GM12878 (cell line): ENCODE results near the gene HTR7. TPM values are rescaled to one million over a fixed set of nuclear protein-coding genes. Genes with fewer than 3 reads are reported as not detected.

Source experiments
- ATAC-seq: fragments of 200-7000 bp; cut with Tn5 transposase; 3 replicates; pipeline ENCODE4 v1.9.1; 2020; ENCODE audit warnings: mild to moderate bottlenecking, moderate library complexity
- BruUV-seq: library from RNA; stranded (reverse); fragments of 400-500 nt; replicated peaks from 2 replicates; lab custom pipeline; 2021; lab: Mats Ljungman, UMichigan
- CTCF ChIA-PET: fragments of 300-600 bp; sonication (Branson Sonifier 250); formaldehyde crosslinking; extraction: SDS; loops from one replicate; lab custom pipeline; 2021; ENCODE audit warnings: inconsistent platforms; lab: Yijun Ruan, JAX
- POLR2A ChIA-PET: fragments of 350-600 bp; formaldehyde crosslinking; extraction: SDS; loops from one replicate; lab custom pipeline; 2021; ENCODE audit warnings: inconsistent platforms; lab: Charles Lee
- RAD21 ChIA-PET: fragments of 300-600 bp; sonication (Branson Sonifier 250); formaldehyde crosslinking; loops from one replicate; lab custom pipeline; 2023; ENCODE audit warnings: antibody characterized with exemption; ENCODE audit not compliant: unreplicated experiment; lab: Charles Lee
- SMC1A ChIA-PET: fragments of 300-600 bp; sonication (Branson Sonifier 250); formaldehyde crosslinking; loops from one replicate; lab custom pipeline; 2023; ENCODE audit not compliant: unreplicated experiment, uncharacterized antibody; lab: Charles Lee
- DNase-seq: peaks from one replicate; pipeline ENCODE4 v3.0.0-alpha.2; 2011; ENCODE audit warnings: low read depth, low spot score
- FAIRE-seq: peaks from 3 replicates; lab custom pipeline; 2011; peaks lifted over from hg19 to GRCh38; lab: Jason Lieb, UNC
- H2AFZ ChIP-seq: 2 replicates; pipeline ENCODE4 v1.6.0; 2011; ENCODE audit warnings: low read depth, low read length, control low read depth; ENCODE audit not compliant: control insufficient read depth
- H3K27ac ChIP-seq: 2 replicates; pipeline ENCODE4 v1.5.1; 2011; ENCODE audit warnings: control low read depth; ENCODE audit not compliant: control insufficient read depth, insufficient read depth
- H3K27me3 ChIP-seq, 2 experiments: replicated peaks in 1 of 2; 2 replicates each; pipeline versions ENCODE4 v1.6.0 to v1.6.1; 2011; ENCODE audit warnings: low read length in 1 of 2; ENCODE audit not compliant: control insufficient read depth in 2 of 2, insufficient read depth in 2 of 2
- H3K36me3 ChIP-seq, 2 experiments: 2 replicates each; pipeline ENCODE4 v1.5.1; 2011; ENCODE audit warnings: low read length in 1 of 2; ENCODE audit not compliant: control insufficient read depth in 2 of 2, insufficient read depth in 2 of 2
- H3K4me1 ChIP-seq: 2 replicates; pipeline ENCODE4 v1.6.1; 2011; ENCODE audit warnings: mild to moderate bottlenecking, low read length, moderate library complexity, mixed read lengths; ENCODE audit not compliant: control insufficient read depth, insufficient read depth
- H3K4me2 ChIP-seq: 2 replicates; pipeline ENCODE4 v1.6.0; 2011; ENCODE audit warnings: control low read depth; ENCODE audit not compliant: control insufficient read depth, insufficient read depth
- H3K4me3 ChIP-seq: fragments of 200-600 bp; sonication (generic); 2 replicates; pipeline ENCODE4 v1.5.1; 2016
- H3K79me2 ChIP-seq: 2 replicates; pipeline ENCODE4 v1.6.0; 2011; ENCODE audit warnings: low read length; ENCODE audit not compliant: control insufficient read depth, insufficient read depth
- H3K9ac ChIP-seq: 2 replicates; pipeline ENCODE4 v1.8.0; 2011; ENCODE audit warnings: low read length, control low read depth, mixed read lengths; ENCODE audit not compliant: control insufficient read depth, insufficient read depth
- H3K9me3 ChIP-seq: replicated peaks from 3 replicates; pipeline ENCODE4 v1.5.1; 2011; ENCODE audit warnings: mild to moderate bottlenecking, low read length; ENCODE audit not compliant: control insufficient read depth, insufficient read depth
- H4K20me1 ChIP-seq: 2 replicates; pipeline ENCODE4 v1.6.0; 2011; ENCODE audit not compliant: control insufficient read depth, insufficient read depth
- BACH1 ChIP-seq: fragments of 450-650 bp; IDR thresholded peaks from 2 replicates; pipeline ENCODE4 v1.6.1; 2017; ENCODE audit warnings: mild to moderate bottlenecking, borderline replicate concordance
- BRCA1 ChIP-seq: IDR thresholded peaks from 2 replicates; pipeline ENCODE4 v1.6.1; 2011; ENCODE audit warnings: low read depth, low read length, improper control_type of control experiment
- DPF2 ChIP-seq: fragments of 450-650 bp; IDR thresholded peaks from 2 replicates; pipeline ENCODE4 v1.6.1; 2017; ENCODE audit warnings: mild to moderate bottlenecking
- EZH2 ChIP-seq: IDR thresholded peaks from 2 replicates; pipeline ENCODE4 v1.6.1; 2012; ENCODE audit warnings: low read depth, mild to moderate bottlenecking, control low read depth, inconsistent platforms, low read length, borderline replicate concordance; ENCODE audit not compliant: control insufficient read depth
- IKZF2 ChIP-seq, 2 experiments: fragments of 450-650 bp; IDR thresholded peaks; 2 replicates each; pipeline ENCODE4 v1.6.1; 2017; ENCODE audit warnings: mild to moderate bottlenecking in 2 of 2, moderate library complexity in 2 of 2
- JUNB ChIP-seq: IDR thresholded peaks from 2 replicates; pipeline ENCODE4 v1.6.1; 2016; ENCODE audit warnings: antibody characterized with exemption, mild to moderate bottlenecking
- KLF5 ChIP-seq: fragments of 450-650 bp; IDR thresholded peaks from 2 replicates; pipeline ENCODE4 v1.6.1; 2014; ENCODE audit warnings: mild to moderate bottlenecking; ENCODE audit not compliant: partially characterized antibody
- MEF2A ChIP-seq: IDR thresholded peaks from 2 replicates; pipeline ENCODE4 v1.6.1; 2011; ENCODE audit warnings: low read depth, mild to moderate bottlenecking, low read length, moderate library complexity; ENCODE audit not compliant: insufficient read depth
- MYB ChIP-seq: fragments of 150-350 bp; IDR thresholded peaks from 2 replicates; pipeline ENCODE4 v1.6.1; 2014; ENCODE audit warnings: mild to moderate bottlenecking, low read depth, low read length, borderline replicate concordance
- RUNX3 ChIP-seq: IDR thresholded peaks from 2 replicates; pipeline ENCODE4 v1.6.1; 2012; ENCODE audit warnings: low read length, inconsistent platforms
- SIX5 ChIP-seq: IDR thresholded peaks from 2 replicates; pipeline ENCODE4 v1.6.1; 2011; ENCODE audit warnings: mild to moderate bottlenecking, low read depth, low read length, moderate library complexity; ENCODE audit not compliant: severe bottlenecking
- SMAD1 ChIP-seq: fragments of 450-650 bp; IDR thresholded peaks from 2 replicates; pipeline ENCODE4 v1.6.1; 2018; ENCODE audit warnings: mild to moderate bottlenecking, low read depth; ENCODE audit not compliant: partially characterized antibody
- SMARCA5 ChIP-seq: fragments of 450-650 bp; IDR thresholded peaks from 2 replicates; pipeline ENCODE4 v1.6.1; 2017; ENCODE audit warnings: mild to moderate bottlenecking
- SMC3 ChIP-seq: IDR thresholded peaks from 2 replicates; pipeline ENCODE4 v1.6.1; 2011; ENCODE audit warnings: low read length, improper control_type of control experiment, borderline replicate concordance
- SREBF1 ChIP-seq: IDR thresholded peaks from 2 replicates; pipeline ENCODE4 v1.6.1; 2012; ENCODE audit warnings: mild to moderate bottlenecking, low read length
- YY1 ChIP-seq: IDR thresholded peaks from 2 replicates; pipeline ENCODE4 v1.6.1; 2011; ENCODE audit warnings: low read depth, mild to moderate bottlenecking, low read length
- ZNF207 ChIP-seq: fragments of 450-650 bp; IDR thresholded peaks from 2 replicates; pipeline ENCODE4 v1.6.1; 2014; ENCODE audit warnings: antibody characterized with exemption, mild to moderate bottlenecking, borderline replicate concordance
- WGBS: methylation state at CpG from one replicate; pipeline ENCODE4 v1.1.6; 2016; ENCODE audit warnings: low lambda C conversion rate; ENCODE audit not compliant: insufficient replicate concordance, insufficient coverage; ENCODE audit errors: missing lambda C conversion rate; 5-methylcytosine and 5-hydroxymethylcytosine counted together
- in situ Hi-C: fragments of 300-500 bp; cut with MboI; formaldehyde crosslinking; loops from 9 replicates; pipeline ENCODE4 v1.14.3; 2018; ENCODE audit warnings: mixed read lengths
- intact Hi-C: fragments of 100-400 bp; cut with micrococcal nuclease; formaldehyde crosslinking; loops from one replicate; pipeline ENCODE4 v1.14.2; 2022; ENCODE audit not compliant: unreplicated experiment
- polyA plus RNA-seq, 11 experiments: library from polyadenylated mRNA; depleted of rRNA in 4 of 11; unstranded in 6 of 11; stranded (reverse) in 5 of 11; fragments of >200 nt; fragmentation: Nextera tagmentation in 4 of 11; fragmentation: Illumina TruSeq in 1 of 11; extraction: Ambion mirVana in 4 of 11; extraction: Trizol in 1 of 11; gene quantifications; 1 replicate in 1 of 11; 2 replicates in 10 of 11; pipeline versions ENCODE4 v1.2.1 to v1.2.3, GENCODE V29; 2011 to 2016; ENCODE audit warnings: inconsistent platforms in 2 of 11, missing spikeins in 2 of 11, low read depth in 1 of 11
- total RNA-seq, 4 experiments: library from RNA; depleted of rRNA in 3 of 4; stranded (reverse); fragments of >200 nt in 3 of 4; fragmentation: Illumina TruSeq in 1 of 4; extraction: Trizol in 1 of 4; gene quantifications; 2 replicates each; pipeline versions ENCODE4 v1.2.1 to v1.2.3, GENCODE V29; 2013 to 2021
- TF ChIP-seq, protein P1 (sequence below): fragments of 450-650 bp; IDR thresholded peaks from 2 replicates; pipeline ENCODE4 v1.6.1; 2017; ENCODE audit warnings: mild to moderate bottlenecking, moderate library complexity

HTR7 gene
- total and polyA plus RNA-seq, 10 of the 15 experiments (the other 5 are each of a cell fraction or from before 2014, with no cell fraction given), result 0.01 to 1.3 (median 0.06) TPM; not detected in 4

DNA sequence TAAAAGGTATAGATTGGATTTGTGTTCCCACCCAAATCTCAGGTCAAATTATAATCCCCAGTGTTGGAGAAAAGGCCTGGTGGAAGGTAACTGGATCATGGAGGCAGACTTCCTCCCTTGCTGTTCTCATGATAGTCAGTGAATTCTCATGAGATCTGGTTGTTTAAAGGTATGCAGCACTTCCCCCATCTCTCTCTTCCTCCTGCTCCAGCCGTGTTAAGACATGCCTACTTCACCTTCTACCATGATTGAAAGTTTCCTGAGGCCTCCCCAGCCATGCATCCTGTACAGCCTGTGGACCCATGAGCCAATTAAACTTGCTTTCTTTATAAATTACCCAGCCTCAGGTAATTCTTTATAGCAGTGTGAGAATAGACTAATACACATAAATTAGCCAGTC, 39.1 kb downstream of the HTR7 start (continued):
- TF ChIP-seq SMC3, result no peak
- TF ChIP-seq SMAD1, result no peak
- TF ChIP-seq BRCA1, result no peak
- no peak for TF ChIP-seq EZH2
- no peak for TF ChIP-seq MEF2A
- no peak for TF ChIP-seq JUNB
- TF ChIP-seq SMARCA5, result no peak

DNA sequence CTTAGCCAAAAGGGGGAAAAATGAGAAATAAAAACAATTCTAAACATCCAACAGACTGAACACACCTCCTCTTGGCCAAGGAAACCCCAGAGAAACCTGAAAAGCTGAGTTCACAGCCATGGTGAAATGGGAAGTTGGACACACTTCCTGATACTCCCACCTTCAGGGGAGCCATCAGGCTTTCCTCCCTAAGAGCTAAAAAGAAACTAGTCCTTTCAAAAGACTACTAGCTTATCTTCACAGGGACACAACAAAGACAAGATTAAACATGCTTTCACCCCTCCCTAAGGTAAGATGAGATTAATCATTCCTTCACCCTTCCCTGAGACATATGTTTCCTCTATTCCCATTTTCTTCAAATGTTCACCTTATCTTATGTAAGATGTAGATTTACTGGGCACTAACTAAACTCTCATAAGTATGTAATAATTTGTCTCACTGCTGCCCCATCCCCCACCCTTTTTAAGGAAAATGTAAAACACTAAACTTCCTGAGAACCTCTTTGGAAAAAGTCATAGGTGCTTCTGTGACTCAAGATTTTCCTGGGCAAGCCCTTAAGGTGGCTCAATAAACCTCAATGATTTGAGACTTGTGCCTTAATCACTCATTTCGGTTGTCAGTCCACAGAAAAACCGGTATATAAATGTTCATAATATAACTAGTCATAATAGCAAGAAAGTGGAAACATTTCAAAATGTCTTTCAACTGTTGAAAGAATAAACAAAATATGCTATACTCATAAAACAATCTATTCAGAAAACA, 40.5 kb downstream of the HTR7 start:
- Histone ChIP-seq H3K9me3 (peaks cover 3% of the 10 kb centered on the region; the same call in 1 of the 3 replicates), H3K36me3 (no peaks in the 10 kb centered on the region), H3K4me3 (no peak overlapping the region), H2AFZ (no peak overlapping the region), H3K9ac (no peak overlapping the region), H3K4me2 (no peak overlapping the region), H3K27me3 (no peaks in the 10 kb centered on the region), H3K4me1 (no peaks in the 10 kb centered on the region), H3K79me2 (no peaks in the 10 kb centered on the region), H4K20me1 (no peaks in the 10 kb centered on the region), H3K27ac (no peak overlapping the region)
- POLR2A ChIA-PET, result no interaction called here
- DNase-seq (no peak), ATAC-seq (no peak), FAIRE-seq (no peak)
- CTCF ChIA-PET, result no interaction called here
- WGBS, result 3% methylated on average over 2 of the region's 2 CpGs
- intact Hi-C loops (no loop called here), in situ Hi-C loops (no loop called here)
- RAD21 ChIA-PET, result no interaction called here
- SMC1A ChIA-PET, result no interaction called here
- BruUV-seq, result no TSS peak
- no peak for TF ChIP-seq YY1
- no peak for TF ChIP-seq DPF2
- TF ChIP-seq, protein P1, sequence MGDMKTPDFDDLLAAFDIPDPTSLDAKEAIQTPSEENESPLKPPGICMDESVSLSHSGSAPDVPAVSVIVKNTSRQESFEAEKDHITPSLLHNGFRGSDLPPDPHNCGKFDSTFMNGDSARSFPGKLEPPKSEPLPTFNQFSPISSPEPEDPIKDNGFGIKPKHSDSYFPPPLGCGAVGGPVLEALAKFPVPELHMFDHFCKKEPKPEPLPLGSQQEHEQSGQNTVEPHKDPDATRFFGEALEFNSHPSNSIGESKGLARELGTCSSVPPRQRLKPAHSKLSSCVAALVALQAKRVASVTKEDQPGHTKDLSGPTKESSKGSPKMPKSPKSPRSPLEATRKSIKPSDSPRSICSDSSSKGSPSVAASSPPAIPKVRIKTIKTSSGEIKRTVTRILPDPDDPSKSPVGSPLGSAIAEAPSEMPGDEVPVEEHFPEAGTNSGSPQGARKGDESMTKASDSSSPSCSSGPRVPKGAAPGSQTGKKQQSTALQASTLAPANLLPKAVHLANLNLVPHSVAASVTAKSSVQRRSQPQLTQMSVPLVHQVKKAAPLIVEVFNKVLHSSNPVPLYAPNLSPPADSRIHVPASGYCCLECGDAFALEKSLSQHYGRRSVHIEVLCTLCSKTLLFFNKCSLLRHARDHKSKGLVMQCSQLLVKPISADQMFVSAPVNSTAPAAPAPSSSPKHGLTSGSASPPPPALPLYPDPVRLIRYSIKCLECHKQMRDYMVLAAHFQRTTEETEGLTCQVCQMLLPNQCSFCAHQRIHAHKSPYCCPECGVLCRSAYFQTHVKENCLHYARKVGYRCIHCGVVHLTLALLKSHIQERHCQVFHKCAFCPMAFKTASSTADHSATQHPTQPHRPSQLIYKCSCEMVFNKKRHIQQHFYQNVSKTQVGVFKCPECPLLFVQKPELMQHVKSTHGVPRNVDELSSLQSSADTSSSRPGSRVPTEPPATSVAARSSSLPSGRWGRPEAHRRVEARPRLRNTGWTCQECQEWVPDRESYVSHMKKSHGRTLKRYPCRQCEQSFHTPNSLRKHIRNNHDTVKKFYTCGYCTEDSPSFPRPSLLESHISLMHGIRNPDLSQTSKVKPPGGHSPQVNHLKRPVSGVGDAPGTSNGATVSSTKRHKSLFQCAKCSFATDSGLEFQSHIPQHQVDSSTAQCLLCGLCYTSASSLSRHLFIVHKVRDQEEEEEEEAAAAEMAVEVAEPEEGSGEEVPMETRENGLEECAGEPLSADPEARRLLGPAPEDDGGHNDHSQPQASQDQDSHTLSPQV, result no peak
- TF ChIP-seq RUNX3, result no peak
- TF ChIP-seq MYB, result no peak
- no peak for TF ChIP-seq IKZF2 (IDR thresholded peaks at IDR 0.05)
- no peak for TF ChIP-seq SIX5
- TF ChIP-seq KLF5, result no peak
- TF ChIP-seq SREBF1, result no peak
- TF ChIP-seq ZNF207, result no peak
- TF ChIP-seq BACH1, result no peak
